ENCODE measurements around the gene ATP5ME.

The ATP5ME gene, protein sequence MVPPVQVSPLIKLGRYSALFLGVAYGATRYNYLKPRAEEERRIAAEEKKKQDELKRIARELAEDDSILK

GRCh38 chr4:674172-675035, at the start of gene ATP5ME, which contains the start of gene MYL5:
Gene ATP5ME, minus strand, starts transcription at chr4:674276. Its CDS starts 29 bp downstream, at chr4:674247.
Gene MYL5, plus strand, starts transcription at chr4:674542. Its CDS starts 3,485 bp downstream, at chr4:678027.
- Histone ChIP-seq H3K27me3 (ENCODE audit: control insufficient read depth in 1 of 2, insufficient read depth in 2 of 2, low read length in 2 of 2) (peaks cover 3 to 9% of the 10 kb centered on the region in 2 donors), H3K9ac (ENCODE audit: low read length) (peak within 1 kb of the TSS; percentile 90), H3K36me3 (ENCODE audit: insufficient read depth, low read length) (peaks cover 8% of the 10 kb centered on the region), H3K4me3 (ENCODE audit: low read depth in 1 of 2, low read length in 2 of 2) (peak within 1 kb of the TSS; percentile 71 to 91), H3K9me3 (ENCODE audit: low read length) (no peaks in the 10 kb centered on the region), H3K27ac (ENCODE audit: low read depth, low read length) (peak within 1 kb of the TSS; percentile 80), H3K4me1 (ENCODE audit: insufficient read depth, low read length) (peaks cover 19% of the 10 kb centered on the region)

GRCh38 chr4:722851-723360, 48.8 kb upstream of the ATP5ME start:
- Histone ChIP-seq H3K4me3 (ENCODE audit: low read depth in 1 of 2, low read length in 2 of 2) (no peak overlapping the region), H3K27ac (ENCODE audit: low read depth, low read length) (no peak overlapping the region), H3K9ac (ENCODE audit: low read length) (no peak overlapping the region), H3K36me3 (ENCODE audit: insufficient read depth, low read length) (no peaks in the 10 kb centered on the region), H3K27me3 (ENCODE audit: control insufficient read depth in 1 of 2, insufficient read depth in 2 of 2, low read length in 2 of 2) (no peaks in the 10 kb centered on the region), H3K9me3 (ENCODE audit: low read length) (no peaks in the 10 kb centered on the region), H3K4me1 (ENCODE audit: insufficient read depth, low read length) (peaks cover 12% of the 10 kb centered on the region)

DNA sequence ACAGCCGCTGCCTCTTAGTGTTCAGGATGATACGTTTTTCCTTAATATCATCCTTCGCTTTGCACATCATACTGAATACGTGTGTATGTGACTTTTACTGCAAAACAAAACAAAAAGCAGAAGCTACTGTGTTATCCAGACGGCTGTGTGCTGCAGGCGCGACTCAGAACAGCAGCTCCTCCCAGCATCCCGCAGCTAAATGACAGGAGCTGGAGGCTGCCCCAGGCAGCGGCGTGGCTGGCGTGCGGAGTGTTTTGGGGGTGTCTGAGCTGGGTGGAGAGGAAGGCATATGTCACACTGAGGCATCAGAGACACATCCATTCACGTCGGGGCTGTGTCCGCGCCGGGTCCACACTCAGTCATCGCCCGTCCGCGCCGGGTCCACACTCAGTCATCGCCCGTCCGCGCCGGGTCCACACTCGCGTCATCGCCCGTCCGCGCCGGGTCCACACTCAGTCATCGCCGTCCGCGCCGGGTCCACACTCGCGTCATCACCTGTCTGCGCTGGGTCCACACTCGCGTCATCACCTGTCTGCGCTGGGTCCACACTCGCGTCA, 48.2 kb upstream of the ATP5ME start:
- no peak overlapping the region for H3K9ac ChIP-seq (ENCODE audit: low read length)
- no peak overlapping the region for H3K27ac ChIP-seq (ENCODE audit: low read depth, low read length)
- H3K4me1 ChIP-seq (ENCODE audit: insufficient read depth, low read length) = peaks cover 12% of the 10 kb centered on the region
- H3K4me3 ChIP-seq (ENCODE audit: low read depth in 1 of 2, low read length in 2 of 2) = no peak overlapping the region
- H3K9me3 ChIP-seq (ENCODE audit: low read length) = no peaks in the 10 kb centered on the region
- H3K27me3 ChIP-seq (ENCODE audit: control insufficient read depth in 1 of 2, insufficient read depth in 2 of 2, low read length in 2 of 2) = no peaks in the 10 kb centered on the region
- H3K36me3 ChIP-seq (ENCODE audit: insufficient read depth, low read length) = no peaks in the 10 kb centered on the region

DNA sequence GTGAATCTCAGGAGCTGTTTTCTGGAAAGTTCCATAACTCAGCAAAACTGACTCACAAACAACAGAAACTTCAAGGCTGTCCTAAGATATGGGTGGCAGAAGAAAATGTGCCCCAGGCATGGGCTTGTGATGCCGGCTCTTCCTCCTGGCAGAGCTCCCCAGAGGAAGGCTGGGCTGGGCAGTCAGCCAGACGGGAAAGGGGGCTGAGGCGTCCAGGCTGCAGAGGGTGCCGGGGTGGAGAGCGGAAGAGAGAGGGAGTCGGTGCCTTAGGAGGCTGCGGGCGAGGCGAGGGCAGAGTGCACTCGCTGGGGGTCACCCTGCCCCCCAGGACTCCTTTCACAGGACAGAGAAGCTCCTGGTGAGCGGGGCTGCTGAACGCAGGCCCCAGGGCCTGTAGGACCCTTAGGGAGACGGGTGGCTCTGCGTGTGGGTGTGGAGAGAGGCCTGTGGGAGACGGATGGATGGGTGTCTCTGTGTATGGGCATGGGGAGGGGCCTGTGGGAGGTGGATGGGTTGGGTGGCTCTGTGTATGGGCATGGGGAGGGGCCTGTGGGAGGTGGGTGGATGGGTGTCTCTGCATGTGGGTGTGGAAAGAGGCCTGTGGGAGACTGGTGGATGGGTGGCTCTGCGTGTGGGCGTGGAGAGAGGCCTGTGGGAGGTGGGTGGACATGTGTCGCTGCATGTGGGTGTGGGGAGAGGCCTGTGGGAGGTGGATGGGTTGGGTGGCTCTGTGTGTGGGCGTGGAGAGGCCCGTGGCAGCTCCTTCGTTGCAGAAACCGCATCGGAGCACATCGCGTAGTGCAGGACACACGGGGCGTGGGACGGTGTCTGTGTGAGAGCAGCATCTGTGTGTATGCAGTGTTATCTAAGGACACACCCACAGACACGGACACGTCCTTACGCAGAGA, 47.4 kb upstream of the ATP5ME start:
- no peaks in the 10 kb centered on the region for H3K27me3 ChIP-seq (ENCODE audit: control insufficient read depth in 1 of 2, insufficient read depth in 2 of 2, low read length in 2 of 2)
- no peak overlapping the region for H3K4me3 ChIP-seq (ENCODE audit: low read depth in 1 of 2, low read length in 2 of 2)
- H3K36me3 ChIP-seq (ENCODE audit: insufficient read depth, low read length) = no peaks in the 10 kb centered on the region
- H3K4me1 ChIP-seq (ENCODE audit: insufficient read depth, low read length) = peaks cover 8% of the 10 kb centered on the region
- H3K9me3 ChIP-seq (ENCODE audit: low read length) = no peaks in the 10 kb centered on the region
- no peak overlapping the region for H3K27ac ChIP-seq (ENCODE audit: low read depth, low read length)
- no peak overlapping the region for H3K9ac ChIP-seq (ENCODE audit: low read length)

- H3K27me3 ChIP-seq (ENCODE audit: control insufficient read depth in 1 of 2, insufficient read depth in 2 of 2, low read length in 2 of 2) = no peaks in the 10 kb centered on the region
- no peak overlapping the region for H3K4me3 ChIP-seq (ENCODE audit: low read depth in 1 of 2, low read length in 2 of 2)
- H3K4me1 ChIP-seq (ENCODE audit: insufficient read depth, low read length) = peaks cover 6% of the 10 kb centered on the region
- H3K9me3 ChIP-seq (ENCODE audit: low read length) = no peaks in the 10 kb centered on the region
- H3K27ac ChIP-seq (ENCODE audit: low read depth, low read length) = no peak overlapping the region
- no peak overlapping the region for H3K9ac ChIP-seq (ENCODE audit: low read length)
- H3K36me3 ChIP-seq (ENCODE audit: insufficient read depth, low read length) = no peaks in the 10 kb centered on the region
Observed at GRCh38 chr4:720111-720860, 46.2 kb upstream of the ATP5ME start.

DNA sequence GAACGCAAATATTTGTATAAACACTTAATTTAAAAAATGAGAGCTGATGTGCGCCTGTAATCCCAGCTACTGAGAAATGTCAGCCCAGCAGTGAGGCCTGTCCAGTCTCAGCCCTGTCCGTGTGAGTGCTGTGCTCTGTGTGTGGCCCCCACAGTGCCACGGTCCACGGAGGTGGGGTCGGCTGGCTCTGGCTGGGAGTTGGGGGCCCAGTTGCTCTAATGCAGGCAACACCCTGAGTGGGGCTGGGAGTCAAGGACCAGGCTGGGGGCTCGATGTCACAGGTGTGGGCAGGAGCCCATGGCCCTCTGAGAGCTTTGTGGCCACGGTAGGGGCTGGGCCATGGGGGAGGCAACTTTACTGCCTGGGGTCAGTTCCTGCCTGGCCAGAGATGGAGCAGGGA, 44.4 kb upstream of the ATP5ME start:
- H3K9me3 ChIP-seq (ENCODE audit: low read length) = no peaks in the 10 kb centered on the region
- H3K27me3 ChIP-seq (ENCODE audit: control insufficient read depth in 1 of 2, insufficient read depth in 2 of 2, low read length in 2 of 2) = no peaks in the 10 kb centered on the region
- H3K9ac ChIP-seq (ENCODE audit: low read length) = no peak overlapping the region
- no peak overlapping the region for H3K4me3 ChIP-seq (ENCODE audit: low read depth in 1 of 2, low read length in 2 of 2)
- H3K27ac ChIP-seq (ENCODE audit: low read depth, low read length) = no peak overlapping the region
- peaks cover 4% of the 10 kb centered on the region for H3K36me3 ChIP-seq (ENCODE audit: insufficient read depth, low read length)
- peaks cover 6% of the 10 kb centered on the region for H3K4me1 ChIP-seq (ENCODE audit: insufficient read depth, low read length)

DNA sequence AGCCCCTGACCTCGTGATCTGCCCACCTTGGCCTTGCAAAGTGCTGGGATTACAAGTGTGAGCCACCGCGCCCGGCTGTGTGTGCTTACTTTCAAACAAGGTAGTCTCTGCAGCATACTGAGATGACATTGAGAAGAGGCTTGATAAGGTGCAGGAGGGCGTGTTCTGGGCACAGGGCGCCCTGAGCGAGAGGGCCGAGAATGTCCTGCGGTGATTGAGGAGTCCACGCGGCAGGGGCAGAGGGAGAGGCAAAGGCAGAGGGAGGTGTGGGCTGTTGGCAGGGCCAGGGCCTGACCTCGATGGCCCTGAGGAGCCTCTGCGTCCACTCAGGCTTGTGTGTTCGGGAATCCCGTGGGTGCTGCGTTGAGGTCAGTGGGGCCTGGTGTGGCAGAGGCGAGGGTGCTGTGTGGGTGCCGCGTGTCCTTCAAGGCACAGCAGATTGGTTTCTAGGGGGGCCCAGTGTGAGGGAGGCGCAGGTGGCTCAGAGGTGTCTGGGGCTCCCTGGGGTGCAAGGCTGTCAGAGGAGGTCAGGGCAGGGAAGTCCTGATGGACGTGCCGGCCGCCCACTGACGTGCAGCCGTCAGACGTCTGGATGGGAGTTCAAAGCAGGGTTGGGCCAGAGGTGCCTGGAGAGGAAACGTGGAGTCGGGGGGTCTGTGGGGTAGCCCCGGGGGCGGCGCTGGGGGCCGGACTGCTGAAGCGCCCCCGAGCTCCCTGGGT, 43.7 kb upstream of the ATP5ME start:
- H3K4me3 ChIP-seq (ENCODE audit: low read depth in 1 of 2, low read length in 2 of 2) = no peak overlapping the region
- H3K36me3 ChIP-seq (ENCODE audit: insufficient read depth, low read length) = peaks cover 4% of the 10 kb centered on the region
- peaks cover 6% of the 10 kb centered on the region for H3K4me1 ChIP-seq (ENCODE audit: insufficient read depth, low read length)
- H3K9ac ChIP-seq (ENCODE audit: low read length) = no peak overlapping the region
- no peaks in the 10 kb centered on the region for H3K27me3 ChIP-seq (ENCODE audit: control insufficient read depth in 1 of 2, insufficient read depth in 2 of 2, low read length in 2 of 2)
- no peak overlapping the region for H3K27ac ChIP-seq (ENCODE audit: low read depth, low read length)
- no peaks in the 10 kb centered on the region for H3K9me3 ChIP-seq (ENCODE audit: low read length)

- Histone ChIP-seq H3K4me3 (ENCODE audit: low read depth in 1 of 2, low read length in 2 of 2) (no peak overlapping the region), H3K9ac (ENCODE audit: low read length) (no peak overlapping the region), H3K27me3 (ENCODE audit: control insufficient read depth in 1 of 2, insufficient read depth in 2 of 2, low read length in 2 of 2) (no peaks in the 10 kb centered on the region), H3K4me1 (ENCODE audit: insufficient read depth, low read length) (no peaks in the 10 kb centered on the region), H3K36me3 (ENCODE audit: insufficient read depth, low read length) (peaks cover 4% of the 10 kb centered on the region), H3K9me3 (ENCODE audit: low read length) (no peaks in the 10 kb centered on the region), H3K27ac (ENCODE audit: low read depth, low read length) (no peak overlapping the region)
Observed at GRCh38 chr4:714087-714486, 40.0 kb upstream of the ATP5ME start.

DNA sequence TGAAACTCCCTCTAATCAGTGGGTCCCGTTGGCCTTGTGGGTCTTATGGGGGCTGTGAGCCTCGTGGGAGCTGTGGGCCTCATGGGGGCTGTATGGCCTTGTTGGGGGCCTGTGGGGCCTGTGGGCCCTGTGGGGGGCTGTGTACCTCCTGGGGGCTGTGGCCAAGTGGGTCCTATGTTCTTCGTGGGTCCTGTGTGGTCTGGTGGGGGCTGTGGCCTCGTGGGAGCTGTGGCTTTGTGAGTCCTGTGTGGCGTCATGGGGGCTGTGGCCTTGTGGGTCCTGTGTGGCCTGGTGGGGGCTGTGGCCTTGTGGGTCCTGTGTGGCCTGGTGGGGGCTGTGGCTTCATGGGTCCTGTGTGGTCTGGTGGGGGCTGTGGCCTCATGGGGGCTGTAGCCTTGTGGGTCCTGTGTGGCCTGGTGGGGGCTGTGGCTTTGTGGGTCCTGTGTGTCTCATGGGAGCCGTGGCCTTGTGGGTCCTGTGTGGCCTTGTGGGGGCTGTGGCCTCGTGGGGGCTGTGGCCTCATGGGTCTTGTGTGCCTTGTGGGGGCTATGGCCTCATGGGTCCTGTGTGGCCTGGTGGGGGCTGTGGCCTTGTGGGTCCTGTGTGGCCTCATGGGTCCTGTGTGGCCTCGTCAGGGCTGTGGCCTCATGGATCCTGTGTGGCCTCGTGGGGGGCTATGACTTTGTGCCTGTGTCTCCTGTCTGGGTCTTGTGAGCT, 39.0 kb upstream of the ATP5ME start:
- peaks cover 8% of the 10 kb centered on the region for H3K4me1 ChIP-seq (ENCODE audit: insufficient read depth, low read length)
- peaks cover 4% of the 10 kb centered on the region for H3K36me3 ChIP-seq (ENCODE audit: insufficient read depth, low read length)
- no peak overlapping the region for H3K9ac ChIP-seq (ENCODE audit: low read length)
- H3K27me3 ChIP-seq (ENCODE audit: control insufficient read depth in 1 of 2, insufficient read depth in 2 of 2, low read length in 2 of 2) = no peaks in the 10 kb centered on the region
- H3K9me3 ChIP-seq (ENCODE audit: low read length) = no peaks in the 10 kb centered on the region
- H3K4me3 ChIP-seq (ENCODE audit: low read depth in 1 of 2, low read length in 2 of 2) = no peak overlapping the region
- no peak overlapping the region for H3K27ac ChIP-seq (ENCODE audit: low read depth, low read length)

GRCh38 chr4:712093-712492, 38.0 kb upstream of the ATP5ME start:
- Histone ChIP-seq H3K36me3 (ENCODE audit: insufficient read depth, low read length) (peaks cover 4% of the 10 kb centered on the region), H3K27ac (ENCODE audit: low read depth, low read length) (no peak overlapping the region), H3K9ac (ENCODE audit: low read length) (no peak overlapping the region), H3K4me1 (ENCODE audit: insufficient read depth, low read length) (peaks cover 14% of the 10 kb centered on the region), H3K27me3 (ENCODE audit: control insufficient read depth in 1 of 2, insufficient read depth in 2 of 2, low read length in 2 of 2) (no peaks in the 10 kb centered on the region), H3K4me3 (ENCODE audit: low read depth in 1 of 2, low read length in 2 of 2) (no peak overlapping the region), H3K9me3 (ENCODE audit: low read length) (no peaks in the 10 kb centered on the region)

All from muscle layer of colon (tissue), 2 donors.